ENCODE data around the gene TBPL1. TPM values are rescaled to one million over a fixed set of nuclear protein-coding genes. Genes with fewer than 3 reads are reported as not detected.
"Not testable (repeated sequence)": the region's sequence is repeated elsewhere in the genome, so short reads cannot be mapped to it uniquely, and the experiment has no call there.

The TBPL1 gene
- total and polyA plus RNA-seq, 4 donors = 20.1 to 28.5 (median 21.5) TPM

DNA sequence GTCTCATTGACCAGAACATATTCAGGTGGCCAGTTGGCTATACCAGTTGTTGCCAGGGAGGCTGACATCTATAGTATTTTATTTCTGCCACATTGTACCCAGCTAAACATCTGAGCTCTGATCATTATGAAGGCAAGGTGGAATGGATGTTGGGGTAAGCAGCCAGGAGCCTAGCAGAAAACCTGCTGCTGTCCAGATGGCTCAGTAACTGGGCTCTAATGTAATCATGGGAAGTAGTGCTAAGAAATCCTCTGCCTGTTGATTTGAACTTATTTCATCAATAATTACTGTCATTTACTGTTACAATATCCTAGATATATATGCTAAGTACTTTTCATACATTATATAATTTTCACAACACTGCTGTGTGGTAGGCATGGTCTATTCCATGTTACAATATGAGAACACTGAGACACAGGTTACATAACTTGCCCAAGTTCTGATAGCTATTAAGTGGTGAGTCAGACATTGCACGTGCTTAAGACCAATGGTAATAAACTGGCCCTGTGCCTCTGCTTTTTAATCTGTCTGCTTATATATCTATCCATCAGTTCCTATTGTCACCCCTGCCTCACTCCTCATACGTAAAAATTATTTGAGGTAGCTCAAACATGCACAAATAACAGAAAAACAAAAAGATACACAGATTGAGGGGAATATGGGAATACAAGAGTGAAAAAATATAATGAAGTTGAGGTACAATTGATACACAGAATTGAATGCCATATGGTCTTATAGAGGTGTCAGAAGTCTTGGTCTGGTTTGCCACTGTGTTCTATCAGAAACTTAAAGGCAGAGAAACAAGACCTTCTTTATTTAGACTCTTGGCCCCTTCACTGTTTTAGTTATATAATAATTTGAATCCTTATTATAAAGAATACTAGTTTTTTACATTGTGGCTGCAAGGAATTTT lies 25.2 kb downstream of the TBPL1 start:
- no peaks in the 10 kb centered on the region for H3K27me3 ChIP-seq (ENCODE audit: control insufficient read depth in 1 of 2, insufficient read depth in 2 of 2, low read length in 1 of 2)
- intact Hi-C loops (cut with DNase I) = no loop called here
- H3K4me3 ChIP-seq (ENCODE audit: low read length in 2 of 2) = no peak overlapping the region
- 19 to 22% methylated on average over 2 of the region's 2 CpGs for WGBS, 2 donors
- H3K36me3 ChIP-seq (ENCODE audit: control insufficient read depth in 1 of 2, insufficient read depth in 2 of 2, low read length in 1 of 2) = no peaks in the 10 kb centered on the region
- H3K27ac ChIP-seq (ENCODE audit: low read depth in 1 of 2, low read length in 2 of 2) = no peak overlapping the region
- peak; percentile 60 for ATAC-seq (ENCODE audit: low FRiP score)
- H3K9me3 ChIP-seq (ENCODE audit: control insufficient read depth, low read length) = no peaks in the 10 kb centered on the region
- DNase-seq = no peak
- H3K4me1 ChIP-seq (ENCODE audit: control insufficient read depth in 1 of 2, insufficient read depth in 2 of 2, low read length in 2 of 2) = peaks cover 3 to 11% of the 10 kb centered on the region in 2 donors

- no peak overlapping the region for H3K27ac ChIP-seq (ENCODE audit: low read depth in 1 of 2, low read length in 2 of 2)
- intact Hi-C loops (cut with DNase I) = no loop called here
- ATAC-seq (ENCODE audit: low FRiP score) (no peak), DNase-seq (no peak)
- no peaks in the 10 kb centered on the region for H3K9me3 ChIP-seq (ENCODE audit: control insufficient read depth, low read length)
- no peak overlapping the region for H3K4me3 ChIP-seq (ENCODE audit: low read length in 2 of 2)
- no peaks in the 10 kb centered on the region for H3K27me3 ChIP-seq (ENCODE audit: control insufficient read depth in 1 of 2, insufficient read depth in 2 of 2, low read length in 1 of 2)
- peaks cover 3 to 11% of the 10 kb centered on the region in 2 donors for H3K4me1 ChIP-seq (ENCODE audit: control insufficient read depth in 1 of 2, insufficient read depth in 2 of 2, low read length in 2 of 2)
- 7 to 9% methylated on average over 2 of the region's 2 CpGs for WGBS, 2 donors
- H3K36me3 ChIP-seq (ENCODE audit: control insufficient read depth in 1 of 2, insufficient read depth in 2 of 2, low read length in 1 of 2) = no peaks in the 10 kb centered on the region
Observed at GRCh38 chr6:133978896-133979240, 25.8 kb downstream of the TBPL1 start.

DNA sequence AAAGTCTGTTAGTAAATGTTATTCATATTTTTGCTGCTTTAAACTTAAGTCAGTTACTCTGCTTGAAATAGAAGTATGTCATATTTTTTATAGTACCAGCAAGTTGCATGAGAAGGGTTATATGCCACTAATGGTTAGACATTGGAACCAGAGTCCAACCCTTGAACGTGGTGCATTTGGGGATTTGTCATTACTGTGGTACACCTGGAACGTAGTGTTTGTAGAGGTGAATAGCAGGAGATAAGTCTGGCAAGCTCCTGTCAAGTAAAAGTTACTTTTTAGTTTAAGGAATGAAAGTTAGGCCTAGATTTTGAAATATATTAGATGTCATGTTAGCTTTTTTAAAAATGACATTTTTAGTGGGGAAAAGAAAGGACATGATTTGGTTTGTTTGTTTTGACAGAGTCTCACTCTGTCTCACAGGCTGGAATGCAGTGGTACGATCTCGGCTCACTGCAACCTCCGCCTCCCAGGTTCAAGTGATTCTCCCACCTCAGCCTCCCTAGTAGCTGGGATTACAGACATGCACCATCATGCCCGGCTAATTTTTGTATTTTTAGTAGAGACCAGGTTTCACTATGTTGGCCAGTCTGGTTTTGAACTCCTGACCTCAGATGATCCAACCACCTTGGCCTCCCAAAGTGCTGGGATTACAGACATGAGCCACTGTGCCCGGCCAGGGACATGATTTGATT lies 26.4 kb downstream of the TBPL1 start:
- H3K27ac ChIP-seq (ENCODE audit: low read depth in 1 of 2, low read length in 2 of 2); H3K27me3 ChIP-seq (ENCODE audit: control insufficient read depth in 1 of 2, insufficient read depth in 2 of 2, low read length in 1 of 2); H3K4me3 ChIP-seq (ENCODE audit: low read length in 2 of 2); ATAC-seq (ENCODE audit: low FRiP score); intact Hi-C loops (cut with DNase I); H3K36me3 ChIP-seq (ENCODE audit: control insufficient read depth in 1 of 2, insufficient read depth in 2 of 2, low read length in 1 of 2); DNase-seq; H3K9me3 ChIP-seq (ENCODE audit: control insufficient read depth, low read length): not testable (repeated sequence)
- peaks cover 3 to 11% of the 10 kb centered on the region in 2 donors for H3K4me1 ChIP-seq (ENCODE audit: control insufficient read depth in 1 of 2, insufficient read depth in 2 of 2, low read length in 2 of 2)
- WGBS, 2 donors = 67 to 69% methylated on average over 7 of the region's 7 CpGs

- DNase-seq (no peak), ATAC-seq (ENCODE audit: low FRiP score) (no peak)
- no peak overlapping the region for H3K27ac ChIP-seq (ENCODE audit: low read depth in 1 of 2, low read length in 2 of 2)
- no peak overlapping the region for H3K4me3 ChIP-seq (ENCODE audit: low read length in 2 of 2)
- H3K4me1 ChIP-seq (ENCODE audit: control insufficient read depth in 1 of 2, insufficient read depth in 2 of 2, low read length in 2 of 2) = peaks cover 3 to 11% of the 10 kb centered on the region in 2 donors
- no peaks in the 10 kb centered on the region for H3K9me3 ChIP-seq (ENCODE audit: control insufficient read depth, low read length)
- intact Hi-C loops (cut with DNase I) = no loop called here
- no peaks in the 10 kb centered on the region for H3K36me3 ChIP-seq (ENCODE audit: control insufficient read depth in 1 of 2, insufficient read depth in 2 of 2, low read length in 1 of 2)
- H3K27me3 ChIP-seq (ENCODE audit: control insufficient read depth in 1 of 2, insufficient read depth in 2 of 2, low read length in 1 of 2) = no peaks in the 10 kb centered on the region
- 84 to 89% methylated on average over 3 of the region's 3 CpGs for WGBS, 2 donors
Observed at GRCh38 chr6:133980168-133980567, 27.1 kb downstream of the TBPL1 start.

- WGBS, 2 donors = 83 to 85% methylated on average over 9 of the region's 9 CpGs
- no peaks in the 10 kb centered on the region for H3K36me3 ChIP-seq (ENCODE audit: control insufficient read depth in 1 of 2, insufficient read depth in 2 of 2, low read length in 1 of 2)
- DNase-seq (peak in 1 of 2 donors; percentile 49), ATAC-seq (ENCODE audit: low FRiP score) (no peak)
- intact Hi-C loops (cut with DNase I) = no loop called here
- peaks cover 0 to 3% of the 10 kb centered on the region in 2 donors for H3K4me1 ChIP-seq (ENCODE audit: control insufficient read depth in 1 of 2, insufficient read depth in 2 of 2, low read length in 2 of 2)
- no peak overlapping the region for H3K27ac ChIP-seq (ENCODE audit: low read depth in 1 of 2, low read length in 2 of 2)
- no peaks in the 10 kb centered on the region for H3K9me3 ChIP-seq (ENCODE audit: control insufficient read depth, low read length)
- H3K4me3 ChIP-seq (ENCODE audit: low read length in 2 of 2) = no peak overlapping the region
- no peaks in the 10 kb centered on the region for H3K27me3 ChIP-seq (ENCODE audit: control insufficient read depth in 1 of 2, insufficient read depth in 2 of 2, low read length in 1 of 2)
Observed at GRCh38 chr6:133983099-133983939, 30.3 kb downstream of the TBPL1 start.

DNA sequence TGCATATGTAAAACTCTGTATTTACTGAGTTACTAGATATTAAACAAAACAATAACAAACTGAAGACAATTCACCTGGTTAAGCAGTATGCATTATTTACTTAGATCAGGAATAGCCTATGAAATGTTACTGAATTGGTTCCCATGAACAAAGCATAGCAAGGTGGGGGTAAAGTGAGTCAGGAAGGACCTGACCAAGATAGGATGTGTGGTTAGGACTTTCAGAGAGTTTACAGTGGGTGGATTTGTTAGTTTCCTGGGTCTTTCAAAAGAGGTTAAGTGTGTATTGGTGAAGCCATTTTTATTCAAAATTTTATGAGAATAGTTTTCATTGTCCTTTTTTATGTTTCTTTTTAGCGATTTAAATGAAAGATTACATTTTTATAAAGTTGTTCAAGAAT lies 32.9 kb downstream of the TBPL1 start:
- H3K4me1 ChIP-seq (ENCODE audit: control insufficient read depth in 1 of 2, insufficient read depth in 2 of 2, low read length in 2 of 2) = no peaks in the 10 kb centered on the region
- ATAC-seq (ENCODE audit: low FRiP score) (no peak), DNase-seq (no peak)
- H3K27ac ChIP-seq (ENCODE audit: low read depth in 1 of 2, low read length in 2 of 2) = no peak overlapping the region
- no peaks in the 10 kb centered on the region for H3K36me3 ChIP-seq (ENCODE audit: control insufficient read depth in 1 of 2, insufficient read depth in 2 of 2, low read length in 1 of 2)
- H3K9me3 ChIP-seq (ENCODE audit: control insufficient read depth, low read length) = no peaks in the 10 kb centered on the region
- intact Hi-C loops (cut with DNase I) = no loop called here
- H3K4me3 ChIP-seq (ENCODE audit: low read length in 2 of 2) = no peak overlapping the region
- WGBS, 2 donors = 97 to 99% methylated on average over 1 of the region's 1 CpG
- no peaks in the 10 kb centered on the region for H3K27me3 ChIP-seq (ENCODE audit: control insufficient read depth in 1 of 2, insufficient read depth in 2 of 2, low read length in 1 of 2)

- no peaks in the 10 kb centered on the region for H3K36me3 ChIP-seq (ENCODE audit: control insufficient read depth in 1 of 2, insufficient read depth in 2 of 2, low read length in 1 of 2)
- intact Hi-C loops (cut with DNase I) = no loop called here
Observed at GRCh38 chr6:133986942-133987341, 33.9 kb downstream of the TBPL1 start.

GRCh38 chr6:133989525-133989924 lies 36.5 kb downstream of the TBPL1 start:
- no peak for DNase-seq
- no peak for ATAC-seq (ENCODE audit: low FRiP score)
- WGBS, 2 donors = 91 to 96% methylated on average over 2 of the region's 2 CpGs
- no peaks in the 10 kb centered on the region for H3K9me3 ChIP-seq (ENCODE audit: control insufficient read depth, low read length)
- intact Hi-C loops (cut with DNase I) = no loop called here
- no peak overlapping the region for H3K4me3 ChIP-seq (ENCODE audit: low read length in 2 of 2)
- peaks cover 0 to 3% of the 10 kb centered on the region in 2 donors for H3K4me1 ChIP-seq (ENCODE audit: control insufficient read depth in 1 of 2, insufficient read depth in 2 of 2, low read length in 2 of 2)
- H3K27ac ChIP-seq (ENCODE audit: low read depth in 1 of 2, low read length in 2 of 2) = no peak overlapping the region
- no peaks in the 10 kb centered on the region for H3K27me3 ChIP-seq (ENCODE audit: control insufficient read depth in 1 of 2, insufficient read depth in 2 of 2, low read length in 1 of 2)
- H3K36me3 ChIP-seq (ENCODE audit: control insufficient read depth in 1 of 2, insufficient read depth in 2 of 2, low read length in 1 of 2) = no peaks in the 10 kb centered on the region

More at GRCh38 chr6:133986942-133987341, 33.9 kb downstream of the TBPL1 start:
- 92 to 93% methylated on average over 2 of the region's 2 CpGs for WGBS, 2 donors
- Histone ChIP-seq H3K9me3 (ENCODE audit: control insufficient read depth, low read length) (no peaks in the 10 kb centered on the region), H3K27me3 (ENCODE audit: control insufficient read depth in 1 of 2, insufficient read depth in 2 of 2, low read length in 1 of 2) (no peaks in the 10 kb centered on the region), H3K27ac (ENCODE audit: low read depth in 1 of 2, low read length in 2 of 2) (no peak overlapping the region), H3K4me1 (ENCODE audit: control insufficient read depth in 1 of 2, insufficient read depth in 2 of 2, low read length in 2 of 2) (no peaks in the 10 kb centered on the region), H3K4me3 (ENCODE audit: low read length in 2 of 2) (no peak overlapping the region)
- DNase-seq (no peak), ATAC-seq (ENCODE audit: low FRiP score) (no peak)
